Spinal cord (tissue), 10 donors: Measurements from ENCODE around the gene OCIAD2. TPM values are rescaled to one million over a fixed set of nuclear protein-coding genes. Genes with fewer than 3 reads are reported as not detected.

Experiments used
- DNase-seq, 6 donors: peaks; one replicate each; pipeline versions ENCODE4 v3.0.0 to v3.0.0-alpha.2; 2013 to 2015; ENCODE audit warnings: low spot score in 6 of 6, low read depth in 4 of 6
- H3K27ac ChIP-seq: one replicate; pipeline ENCODE4 v1.5.1; 2013; ENCODE audit warnings: low read depth, low read length, control low read depth
- H3K27me3 ChIP-seq: one replicate; pipeline ENCODE4 v1.6.1; 2013; ENCODE audit warnings: low read length; ENCODE audit not compliant: control insufficient read depth, insufficient read depth
- H3K36me3 ChIP-seq: one replicate; pipeline ENCODE4 v1.6.1; 2013; ENCODE audit warnings: low read length; ENCODE audit not compliant: control insufficient read depth, insufficient read depth
- H3K4me1 ChIP-seq: one replicate; pipeline ENCODE4 v1.6.1; 2013; ENCODE audit warnings: low read length; ENCODE audit not compliant: control insufficient read depth, insufficient read depth
- H3K4me3 ChIP-seq: one replicate; pipeline ENCODE4 v1.5.1; 2013; ENCODE audit warnings: low read depth, low read length, control low read depth
- H3K9me3 ChIP-seq: one replicate; pipeline ENCODE4 v1.6.1; 2013; ENCODE audit warnings: low read length; ENCODE audit not compliant: control insufficient read depth, insufficient read depth
- whole genome bisulfite sequencing: methylation state at CpG from one replicate; pipeline ENCODE4 v1.1.5; 2013; ENCODE audit warnings: missing lambda C conversion rate; ENCODE audit not compliant: insufficient coverage; 5-methylcytosine and 5-hydroxymethylcytosine counted together
- polyA plus RNA-seq, 2 donors: library from polyadenylated mRNA; unstranded; fragments of 120-200 nt; gene quantifications; one replicate each; pipeline ENCODE4 v1.2.1, GENCODE V29; 2013; ENCODE audit not compliant: insufficient read length in 2 of 2
- total RNA-seq, 2 donors: library from RNA; depleted of rRNA in 1 of 2; stranded (reverse); fragments of 120-200 nt in 1 of 2; fragments of >200 nt in 1 of 2; gene quantifications; one replicate each; pipeline versions ENCODE4 v1.2.3 to v1.2.4, GENCODE V29; 2013 to 2014
- donor health status: healthy.

The OCIAD2 gene
- total and polyA plus RNA-seq, 4 donors = 16.4 to 117 (median 64.2) TPM

DNA sequence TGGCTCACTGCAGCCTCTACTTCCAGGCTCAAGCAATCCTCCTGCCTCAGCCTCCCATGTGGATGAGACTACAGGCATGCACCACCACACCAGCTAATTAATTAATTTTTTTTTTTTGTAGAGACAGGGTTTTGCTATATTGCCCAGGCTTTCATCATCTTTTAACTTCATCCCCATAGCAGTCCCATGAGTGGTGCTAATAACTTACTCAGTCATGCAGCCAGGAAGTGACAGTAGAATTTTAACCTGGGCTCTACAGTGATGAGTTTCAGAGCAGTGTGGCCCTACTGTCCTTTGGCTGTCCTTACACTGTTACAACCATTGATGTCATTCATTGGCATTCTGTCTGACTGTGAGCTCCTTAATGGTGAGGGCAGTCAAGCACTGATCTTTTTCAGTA, 3.9 kb upstream of the OCIAD2 start:
- Histone ChIP-seq H3K36me3 (no peaks in the 10 kb centered on the region), H3K4me3 (no peak overlapping the region), H3K4me1 (peaks cover 10% of the 10 kb centered on the region), H3K27me3 (no peaks in the 10 kb centered on the region), H3K27ac (no peak overlapping the region), H3K9me3 (no peaks in the 10 kb centered on the region)
- no peak for DNase-seq

DNA sequence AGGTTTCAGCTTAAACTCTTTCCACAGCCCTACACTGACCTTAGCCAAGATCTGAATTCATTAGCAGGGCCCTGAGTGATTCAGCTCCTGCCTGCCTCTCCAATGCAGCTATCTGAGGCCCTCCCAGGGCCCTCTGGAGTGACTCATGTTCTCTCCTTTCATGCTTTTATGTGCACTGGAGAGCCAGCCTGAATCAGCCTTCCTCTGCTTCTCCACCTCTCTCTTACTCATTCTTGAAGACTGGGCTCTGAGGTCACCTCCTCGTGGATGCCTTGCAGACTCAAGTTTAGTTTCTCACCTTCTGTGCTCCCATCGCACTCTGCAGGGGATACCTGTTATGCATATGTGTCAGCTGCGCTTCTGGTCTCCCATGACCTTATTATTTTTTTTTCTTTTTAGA, 3.1 kb upstream of the OCIAD2 start:
- H3K27ac ChIP-seq = no peak overlapping the region
- 55% methylated on average over 1 of the region's 3 CpGs for WGBS
- no peak for DNase-seq

DNA sequence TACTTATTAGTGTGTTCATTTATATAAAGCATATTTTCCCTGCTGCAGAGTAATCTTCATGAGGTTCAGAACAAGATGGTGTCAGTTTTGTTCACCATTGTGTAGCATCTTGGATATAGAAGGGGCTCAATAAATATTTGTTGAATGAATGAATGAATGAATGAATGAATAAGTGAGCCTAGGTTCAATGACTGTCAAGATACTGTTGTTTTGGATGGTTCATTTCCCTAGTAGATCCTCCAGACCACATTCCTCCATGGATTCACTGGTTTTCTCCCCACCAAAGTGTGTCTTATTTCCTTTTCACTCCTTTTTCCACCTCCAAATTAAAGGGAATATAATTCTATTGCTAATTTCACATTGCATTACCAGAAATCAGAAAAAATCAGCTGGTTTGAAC, 2.1 kb upstream of the OCIAD2 start:
- Histone ChIP-seq H3K27ac (no peak overlapping the region), H3K4me3 (no peak overlapping the region), H3K36me3 (no peaks in the 10 kb centered on the region), H3K4me1 (peaks cover 10% of the 10 kb centered on the region), H3K9me3 (no peaks in the 10 kb centered on the region), H3K27me3 (no peaks in the 10 kb centered on the region)
- DNase-seq = no peak

More for the DNA sequence above, 3.1 kb upstream of the OCIAD2 start:
- Histone ChIP-seq H3K9me3 (no peaks in the 10 kb centered on the region), H3K4me1 (peaks cover 10% of the 10 kb centered on the region), H3K4me3 (no peak overlapping the region), H3K27me3 (no peaks in the 10 kb centered on the region), H3K36me3 (no peaks in the 10 kb centered on the region)

DNA sequence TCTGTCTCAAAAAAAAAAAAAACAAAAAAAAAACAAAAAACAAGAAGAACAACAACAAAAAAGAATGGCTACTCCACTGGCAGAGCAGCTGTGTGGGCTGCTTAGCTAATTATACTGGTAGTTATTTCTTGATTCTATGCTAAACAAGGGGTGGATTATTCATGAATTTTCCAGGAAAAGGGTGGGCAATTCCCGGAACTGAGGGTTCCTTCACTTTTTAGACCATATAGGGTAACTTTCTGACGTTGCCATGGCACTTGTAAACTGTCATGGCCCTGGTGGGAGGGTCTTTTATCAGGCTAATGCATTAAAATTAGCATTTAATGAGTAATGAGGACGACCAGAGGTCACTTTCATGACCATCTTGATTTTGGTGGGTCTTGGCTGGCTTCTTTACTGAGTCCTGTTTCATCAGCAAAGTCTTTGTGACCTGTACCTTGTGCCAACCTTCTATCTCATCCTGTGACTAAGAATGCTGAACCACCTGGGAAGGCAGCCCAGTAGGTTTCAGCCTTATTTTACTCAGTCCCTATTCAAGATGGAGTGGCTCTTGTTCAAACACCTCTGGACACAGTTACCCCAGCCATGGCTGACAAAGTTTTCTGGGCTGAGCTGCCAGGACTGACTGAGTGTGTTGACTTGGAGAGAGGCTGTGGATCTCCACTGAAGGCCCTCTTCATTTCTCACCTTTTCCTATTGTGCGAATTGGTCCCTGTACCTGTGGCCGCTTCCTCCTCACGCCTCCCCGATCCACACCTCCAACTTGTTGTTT, 1.3 kb upstream of the OCIAD2 start:
- Histone ChIP-seq H3K4me1 (peaks cover 10% of the 10 kb centered on the region), H3K4me3 (no peak overlapping the region), H3K27ac (no peak overlapping the region), H3K27me3 (no peaks in the 10 kb centered on the region), H3K9me3 (no peaks in the 10 kb centered on the region), H3K36me3 (no peaks in the 10 kb centered on the region)
- WGBS = 91% methylated on average over 5 of the region's 7 CpGs
- no peak for DNase-seq

DNA sequence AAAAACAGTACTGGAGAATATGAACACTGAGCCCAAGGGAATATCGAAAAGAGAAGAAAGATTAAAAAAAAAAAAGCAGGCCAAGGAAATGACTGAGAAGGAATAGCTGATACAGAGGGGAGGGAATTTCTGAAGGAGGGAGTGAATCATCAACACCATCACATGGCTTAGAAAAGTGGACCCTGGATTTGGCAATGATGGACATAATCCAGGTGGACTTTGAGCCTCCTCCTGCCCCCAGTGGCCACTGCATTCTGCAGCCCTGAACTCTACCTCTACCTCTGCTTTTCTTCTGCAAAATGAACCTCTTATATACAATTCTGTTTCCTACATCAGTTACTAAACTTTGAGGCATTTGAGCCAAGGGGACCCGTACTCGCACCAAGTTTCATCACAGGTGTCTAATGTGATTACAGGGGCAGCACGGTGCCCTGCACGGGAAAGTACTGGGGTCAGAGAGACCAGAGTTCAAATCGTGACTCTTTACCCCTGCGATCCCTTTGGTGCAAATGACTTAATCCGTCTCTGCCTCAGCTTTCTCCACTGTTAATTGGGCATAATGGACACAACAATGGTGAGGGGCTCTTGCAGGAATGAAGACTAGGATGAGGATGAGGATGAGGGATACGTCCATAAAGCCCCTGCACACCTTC, 1.1 kb downstream of the OCIAD2 start:
- peak overlapping the region; percentile 54 for H3K4me3 ChIP-seq
- H3K27ac ChIP-seq = no peak overlapping the region
- H3K9me3 ChIP-seq = no peaks in the 10 kb centered on the region
- H3K27me3 ChIP-seq = no peaks in the 10 kb centered on the region
- peaks cover 4% of the 10 kb centered on the region for H3K36me3 ChIP-seq
- WGBS = 84% methylated on average over 4 of the region's 9 CpGs
- DNase-seq = no peak
- peaks cover 10% of the 10 kb centered on the region for H3K4me1 ChIP-seq

DNA sequence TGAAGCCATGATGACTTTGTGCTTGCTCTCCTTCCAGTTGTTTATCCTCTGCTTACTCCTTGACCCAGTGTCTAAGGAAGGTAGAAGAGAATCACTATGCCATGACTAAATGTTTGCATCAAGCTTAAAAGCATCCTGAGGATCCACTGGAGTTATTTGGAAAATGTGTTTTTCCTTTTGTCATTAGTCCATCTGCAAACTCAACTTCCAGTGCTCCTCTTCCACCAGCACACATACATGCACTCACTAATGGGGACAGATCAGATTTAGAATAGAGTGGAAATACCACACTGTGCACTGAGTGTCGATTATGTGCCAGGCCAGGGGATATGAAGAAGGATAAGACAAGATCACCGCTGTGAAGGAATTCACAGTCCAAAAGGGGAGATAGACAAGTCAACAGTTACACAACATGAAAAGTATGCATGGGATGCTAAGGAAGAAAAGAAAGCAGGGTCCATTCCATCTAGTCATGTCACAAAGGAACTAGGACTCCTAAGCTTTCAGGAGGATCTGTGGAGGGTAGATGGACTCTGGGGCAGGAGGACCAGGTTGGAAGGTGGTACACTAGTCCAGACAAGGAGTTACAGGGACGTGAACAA, 1.9 kb downstream of the OCIAD2 start:
- no peak overlapping the region for H3K4me3 ChIP-seq
- DNase-seq = no peak
- H3K27ac ChIP-seq = no peak overlapping the region
- H3K4me1 ChIP-seq = peaks cover 10% of the 10 kb centered on the region
- no peaks in the 10 kb centered on the region for H3K27me3 ChIP-seq
- WGBS = 99% methylated on average over 3 of the region's 3 CpGs
- H3K9me3 ChIP-seq = no peaks in the 10 kb centered on the region
- peaks cover 4% of the 10 kb centered on the region for H3K36me3 ChIP-seq

DNA sequence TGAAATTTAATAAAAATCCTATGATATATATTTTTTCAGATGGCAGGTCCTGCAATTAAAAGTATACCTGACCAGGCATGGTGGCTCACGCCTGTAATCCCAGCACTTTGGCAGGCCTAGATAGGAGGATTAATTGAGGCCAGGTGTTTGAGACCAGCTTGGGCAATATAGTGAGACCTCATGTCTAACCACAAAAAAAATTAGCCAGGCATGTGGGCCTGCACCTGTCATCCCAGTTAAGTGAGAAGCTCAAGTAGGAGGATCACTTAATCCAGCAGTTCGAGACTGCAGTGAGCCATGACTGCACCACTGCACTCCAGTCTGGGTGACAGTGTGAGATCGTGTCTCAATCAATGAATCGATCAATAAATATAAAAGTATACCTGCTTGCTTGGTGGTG, 2.5 kb downstream of the OCIAD2 start:
- Histone ChIP-seq H3K4me1 (peaks cover 10% of the 10 kb centered on the region), H3K36me3 (peaks cover 4% of the 10 kb centered on the region)
- WGBS = 97% methylated on average over 3 of the region's 4 CpGs

DNA sequence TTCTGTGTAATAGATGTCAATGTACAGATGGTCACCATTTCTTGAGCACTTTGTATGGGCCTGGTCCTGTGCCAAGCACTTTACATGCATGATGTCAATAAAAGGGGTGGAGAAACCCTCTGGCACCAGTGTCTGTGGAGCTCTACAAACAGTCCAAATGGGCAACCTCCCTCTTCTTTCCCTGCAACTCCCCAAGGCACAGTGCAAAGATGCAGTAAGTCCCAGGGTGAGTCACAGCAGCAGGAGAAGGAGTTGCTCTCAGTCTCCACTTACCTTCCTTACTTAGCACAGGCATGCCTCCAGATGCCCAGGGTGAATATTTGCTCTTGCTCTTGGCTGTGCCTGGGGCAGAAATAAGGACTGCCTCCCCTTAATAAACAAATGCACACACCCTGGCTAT, 4.3 kb downstream of the OCIAD2 start:
- Histone ChIP-seq H3K36me3 (peaks cover 4% of the 10 kb centered on the region), H3K4me3 (no peak overlapping the region), H3K27me3 (no peaks in the 10 kb centered on the region), H3K27ac (no peak overlapping the region), H3K9me3 (no peaks in the 10 kb centered on the region), H3K4me1 (peaks cover 10% of the 10 kb centered on the region)
- no peak for DNase-seq

More for the DNA sequence above, 2.5 kb downstream of the OCIAD2 start:
- H3K27me3 ChIP-seq = no peaks in the 10 kb centered on the region
- no peak overlapping the region for H3K4me3 ChIP-seq
- H3K27ac ChIP-seq = no peak overlapping the region
- DNase-seq = no peak
- H3K9me3 ChIP-seq = no peaks in the 10 kb centered on the region

DNA sequence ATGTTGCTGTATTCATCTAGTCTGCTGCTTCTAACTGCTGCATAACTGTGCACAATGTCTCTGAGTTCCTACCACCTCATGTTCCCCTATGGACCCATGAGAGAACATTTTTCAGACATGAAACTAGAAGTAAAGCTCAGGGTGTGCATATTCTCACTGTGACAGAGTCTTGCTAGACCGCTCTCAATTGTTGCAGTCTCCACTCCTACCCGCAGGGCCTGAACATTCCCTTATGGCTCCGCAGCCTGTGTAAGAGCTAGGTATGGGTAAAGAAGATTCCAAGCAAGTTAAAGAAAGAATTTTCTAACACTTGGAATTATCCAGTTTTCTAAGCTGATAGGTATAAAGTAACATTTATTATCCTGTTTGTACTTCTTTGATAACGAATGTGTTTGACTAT, 5.4 kb downstream of the OCIAD2 start:
- Histone ChIP-seq H3K27ac (no peak overlapping the region), H3K4me3 (no peak overlapping the region), H3K27me3 (no peaks in the 10 kb centered on the region), H3K36me3 (peaks cover 9% of the 10 kb centered on the region), H3K4me1 (peaks cover 4% of the 10 kb centered on the region), H3K9me3 (no peaks in the 10 kb centered on the region)
- WGBS = 100% methylated on average over 1 of the region's 4 CpGs
- no peak for DNase-seq

DNA sequence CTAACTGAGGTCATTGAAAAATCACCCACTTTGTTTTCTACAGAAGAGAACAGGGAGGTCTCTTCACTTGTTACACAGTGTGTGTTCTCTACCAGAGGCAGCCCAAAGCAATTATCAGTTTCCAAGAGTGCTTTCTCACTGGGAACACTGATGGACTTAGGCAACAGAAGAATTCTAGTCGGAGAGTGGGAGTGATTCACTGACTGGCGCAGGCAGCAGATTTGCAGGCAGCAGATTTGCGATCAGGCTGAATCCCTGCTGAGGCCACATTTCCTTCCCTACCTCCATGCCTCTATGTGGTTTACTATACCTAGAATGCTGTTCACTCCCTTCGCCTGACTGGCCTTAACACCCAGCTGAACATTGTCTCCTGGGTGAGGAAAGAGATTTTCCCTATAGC, 6.6 kb downstream of the OCIAD2 start:
- H3K4me3 ChIP-seq = no peak overlapping the region
- no peak for DNase-seq
- H3K27ac ChIP-seq = no peak overlapping the region
- 29% methylated on average over 2 of the region's 4 CpGs for WGBS
- H3K36me3 ChIP-seq = peaks cover 12% of the 10 kb centered on the region
- H3K9me3 ChIP-seq = no peaks in the 10 kb centered on the region
- H3K4me1 ChIP-seq = no peaks in the 10 kb centered on the region
- H3K27me3 ChIP-seq = no peaks in the 10 kb centered on the region
